K562 (cell line): ENCODE results near the gene FES. TPM values are rescaled to one million over a fixed set of nuclear protein-coding genes. Genes with fewer than 3 reads are reported as not detected.

ENCODE experiments used
- ATAC-seq: fragments of 200-7000 bp; cut with Tn5 transposase; 3 replicates; pipeline ENCODE4 v1.9.1; 2020; ENCODE audit warnings: moderate library complexity
- BruUV-seq: library from RNA; stranded (reverse); fragments of 400-500 nt; replicated peaks from 2 replicates; lab custom pipeline; 2021; lab: Mats Ljungman, UMichigan
- CTCF ChIA-PET: fragments of 300-600 bp; formaldehyde crosslinking; extraction: SDS; loops from one replicate; lab custom pipeline; 2021; ENCODE audit warnings: low intra/inter-chr PET ratio; lab: Yijun Ruan, JAX
- POLR2A ChIA-PET: fragments of 300-600, 350-650 bp; sonication (Branson Sonifier 250); formaldehyde crosslinking; extraction: SDS; loops from one replicate; lab custom pipeline; 2021; ENCODE audit warnings: antibody characterized with exemption, inconsistent platforms; lab: Yijun Ruan, JAX
- DNase-seq, 4 experiments: peaks; one replicate each; pipeline versions ENCODE4 v3.0.0 to v3.0.0-alpha.2; 2011 to 2018; ENCODE audit warnings: low spot score in 3 of 4, mixed read lengths in 3 of 4; ENCODE audit errors: extremely low read depth in 1 of 4
- FAIRE-seq: peaks from 2 replicates; lab custom pipeline; 2011; peaks lifted over from hg19 to GRCh38; lab: Jason Lieb, UNC
- H2AFZ ChIP-seq: 2 replicates; pipeline ENCODE4 v1.6.0; 2011; ENCODE audit warnings: low read depth, low read length, control low read depth, inconsistent platforms
- H3K27ac ChIP-seq: fragments of 200-600 bp; 3 replicates; pipeline ENCODE4 v1.8.0; 2011; ENCODE audit warnings: low read depth, mild to moderate bottlenecking, control low read depth, inconsistent platforms, low read length, moderate library complexity, mixed read lengths; ENCODE audit errors: extremely low read depth
- H3K27me3 ChIP-seq, 2 experiments: fragments of 300-600 bp in 1 of 2; 2 replicates in 1 of 2; 3 replicates in 1 of 2; pipeline versions ENCODE4 v1.6.0 to v1.8.0; 2011; ENCODE audit warnings: inconsistent platforms in 2 of 2, low read length in 2 of 2, mild to moderate bottlenecking in 1 of 2, mixed read lengths in 1 of 2, moderate library complexity in 1 of 2; ENCODE audit not compliant: control insufficient read depth in 2 of 2, insufficient read depth in 2 of 2
- H3K36me3 ChIP-seq: fragments of 300-600 bp; 3 replicates; pipeline ENCODE4 v1.8.0; 2011; ENCODE audit warnings: mild to moderate bottlenecking, low read length, inconsistent platforms; ENCODE audit not compliant: control insufficient read depth, insufficient read depth
- H3K4me1 ChIP-seq, 2 experiments: fragments of 200-600 bp in 1 of 2; replicated peaks in 1 of 2; 2 replicates in 1 of 2; 3 replicates in 1 of 2; pipeline versions ENCODE4 v1.5.1 to v1.8.0; 2011; ENCODE audit warnings: inconsistent platforms in 2 of 2, low read length in 2 of 2, mild to moderate bottlenecking in 1 of 2, mixed read lengths in 1 of 2, moderate library complexity in 1 of 2; ENCODE audit not compliant: control insufficient read depth in 2 of 2, insufficient read depth in 2 of 2
- H3K4me2 ChIP-seq: 2 replicates; pipeline ENCODE4 v1.6.1; 2011; ENCODE audit warnings: low read length, control low read depth, inconsistent platforms, mixed read lengths; ENCODE audit not compliant: insufficient read depth
- H3K4me3 ChIP-seq: fragments of 200-600 bp; sonication (generic), shearing (Covaris generic); 2 replicates; pipeline ENCODE4 v1.5.1; 2016; ENCODE audit warnings: control low read depth, inconsistent platforms
- H3K79me2 ChIP-seq: fragments of 200-600 bp; 3 replicates; pipeline ENCODE4 v1.8.0; 2011; ENCODE audit warnings: low read length, inconsistent platforms; ENCODE audit not compliant: control insufficient read depth, insufficient read depth
- H3K9ac ChIP-seq, 2 experiments: 2 replicates each; pipeline versions ENCODE4 v1.6.0 to v1.6.1; 2011; ENCODE audit warnings: low read depth in 2 of 2, low read length in 2 of 2, control low read depth in 1 of 2, inconsistent platforms in 1 of 2, mild to moderate bottlenecking in 1 of 2, mixed read lengths in 1 of 2; ENCODE audit not compliant: insufficient read depth in 1 of 2
- H3K9me1 ChIP-seq: one replicate; pipeline ENCODE4 v1.6.0; 2011; ENCODE audit warnings: inconsistent platforms, mild to moderate bottlenecking, low read length, moderate library complexity; ENCODE audit not compliant: control insufficient read depth, insufficient read depth
- H3K9me3 ChIP-seq: replicated peaks from 2 replicates; pipeline ENCODE4 v1.5.1; 2011; ENCODE audit warnings: low read depth, low read length, inconsistent platforms; ENCODE audit not compliant: control insufficient read depth, insufficient read depth
- H4K20me1 ChIP-seq: replicated peaks from 2 replicates; pipeline ENCODE4 v1.6.1; 2011; ENCODE audit warnings: low read length, inconsistent platforms, mixed read lengths; ENCODE audit not compliant: control insufficient read depth, insufficient read depth
- FOS ChIP-seq: IDR thresholded peaks from 3 replicates; pipeline ENCODE4 v1.6.1; 2011; ENCODE audit not compliant: insufficient read length; ENCODE audit errors: extremely low read depth
- WGBS: fragments of 100-300 bp; shearing (Covaris generic); methylation state at CpG from one replicate; pipeline ENCODE4 v1.1.6; 2016; ENCODE audit warnings: low coverage, mixed read lengths; ENCODE audit not compliant: insufficient coverage; ENCODE audit errors: missing lambda C conversion rate; 5-methylcytosine and 5-hydroxymethylcytosine counted together
- in situ Hi-C: fragments of 300-500 bp; cut with MboI; formaldehyde crosslinking; loops from 4 replicates; pipeline ENCODE4 v1.15.0; 2018; ENCODE audit warnings: inconsistent platforms, mixed read lengths
- intact Hi-C: fragments of 100-400 bp; cut with micrococcal nuclease; formaldehyde crosslinking; loops from 2 replicates; pipeline ENCODE4 v1.14.2; 2022
- polyA plus RNA-seq, 8 experiments: library from polyadenylated mRNA; depleted of rRNA in 4 of 8; stranded (reverse) in 5 of 8; unstranded in 3 of 8; fragments of >200 nt; fragmentation: Nextera tagmentation in 2 of 8; fragmentation: Illumina TruSeq in 1 of 8; extraction: Ambion mirVana in 2 of 8; extraction: Trizol in 1 of 8; gene quantifications; 2 replicates each; pipeline versions ENCODE4 v1.2.1 to v1.2.3, GENCODE V29; 2011 to 2014; ENCODE audit warnings: inconsistent platforms in 1 of 8, missing spikeins in 1 of 8
- total RNA-seq, 7 experiments: library from RNA; depleted of rRNA in 6 of 7; stranded (reverse); fragments of >200 nt in 6 of 7; fragmentation: Illumina TruSeq in 2 of 7; extraction: Trizol in 2 of 7; gene quantifications; 2 replicates each; pipeline versions ENCODE4 v1.2.1 to v1.2.3, GENCODE V29; 2011 to 2021; ENCODE audit warnings: low replicate concordance in 1 of 7
- TF ChIP-seq, protein P1 (sequence below): fragments of 450-650 bp; IDR thresholded peaks from 2 replicates; pipeline ENCODE4 v1.6.1; 2018; ENCODE audit not compliant: partially characterized antibody
- TF ChIP-seq, protein P2 (sequence below): fragments of 450-650 bp; IDR thresholded peaks from 2 replicates; pipeline ENCODE4 v1.6.1; 2016

FES gene
- total and polyA plus RNA-seq, 9 of the 15 experiments (the other 6 are each of a cell fraction or from before 2014, with no cell fraction given) = 0.38 to 2.6 (median 0.82) TPM

DNA sequence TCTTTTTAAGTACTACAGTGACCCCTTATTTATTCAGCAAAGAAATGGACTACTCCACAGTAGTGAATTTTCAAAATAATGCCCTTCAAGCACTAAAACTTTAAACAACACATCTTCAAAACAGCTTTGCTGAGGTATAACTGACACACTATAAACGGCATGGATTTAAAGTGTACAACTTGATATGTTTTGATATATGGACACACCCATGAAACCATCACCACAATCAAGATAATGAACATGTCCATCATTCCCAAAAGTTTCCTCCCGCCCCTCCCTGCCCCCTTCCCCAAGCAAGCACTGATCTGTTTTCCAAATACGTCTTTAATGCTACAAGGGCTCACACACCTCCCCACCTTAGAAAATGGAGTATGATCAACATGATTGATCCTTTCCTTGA, 17.5 kb upstream of the FES start:
- in situ Hi-C loops = no loop called here
- Histone ChIP-seq H3K36me3 (no peaks in the 10 kb centered on the region), H3K4me1 (peaks cover 52 to 64% of the 10 kb centered on the region in 2 experiments), H3K4me2 (no peak overlapping the region; the same call in 1 of the 2 replicates), H4K20me1 (no peaks in the 10 kb centered on the region), H3K27me3 (no peaks in the 10 kb centered on the region; a peak in 1 of 5 replicates), H3K79me2 (peaks cover 20% of the 10 kb centered on the region), H3K9me3 (no peaks in the 10 kb centered on the region), H3K27ac (no peak overlapping the region), H3K9ac (0 out of 4 replicates have a peak overlapping the region, but pooled peaks of 1 of the 2 experiments have one; percentile 4), H2AFZ (peak overlapping the region; percentile 72), H3K9me1 (no peaks in the 10 kb centered on the region), H3K4me3 (no peak overlapping the region)
- TF ChIP-seq, protein P1, sequence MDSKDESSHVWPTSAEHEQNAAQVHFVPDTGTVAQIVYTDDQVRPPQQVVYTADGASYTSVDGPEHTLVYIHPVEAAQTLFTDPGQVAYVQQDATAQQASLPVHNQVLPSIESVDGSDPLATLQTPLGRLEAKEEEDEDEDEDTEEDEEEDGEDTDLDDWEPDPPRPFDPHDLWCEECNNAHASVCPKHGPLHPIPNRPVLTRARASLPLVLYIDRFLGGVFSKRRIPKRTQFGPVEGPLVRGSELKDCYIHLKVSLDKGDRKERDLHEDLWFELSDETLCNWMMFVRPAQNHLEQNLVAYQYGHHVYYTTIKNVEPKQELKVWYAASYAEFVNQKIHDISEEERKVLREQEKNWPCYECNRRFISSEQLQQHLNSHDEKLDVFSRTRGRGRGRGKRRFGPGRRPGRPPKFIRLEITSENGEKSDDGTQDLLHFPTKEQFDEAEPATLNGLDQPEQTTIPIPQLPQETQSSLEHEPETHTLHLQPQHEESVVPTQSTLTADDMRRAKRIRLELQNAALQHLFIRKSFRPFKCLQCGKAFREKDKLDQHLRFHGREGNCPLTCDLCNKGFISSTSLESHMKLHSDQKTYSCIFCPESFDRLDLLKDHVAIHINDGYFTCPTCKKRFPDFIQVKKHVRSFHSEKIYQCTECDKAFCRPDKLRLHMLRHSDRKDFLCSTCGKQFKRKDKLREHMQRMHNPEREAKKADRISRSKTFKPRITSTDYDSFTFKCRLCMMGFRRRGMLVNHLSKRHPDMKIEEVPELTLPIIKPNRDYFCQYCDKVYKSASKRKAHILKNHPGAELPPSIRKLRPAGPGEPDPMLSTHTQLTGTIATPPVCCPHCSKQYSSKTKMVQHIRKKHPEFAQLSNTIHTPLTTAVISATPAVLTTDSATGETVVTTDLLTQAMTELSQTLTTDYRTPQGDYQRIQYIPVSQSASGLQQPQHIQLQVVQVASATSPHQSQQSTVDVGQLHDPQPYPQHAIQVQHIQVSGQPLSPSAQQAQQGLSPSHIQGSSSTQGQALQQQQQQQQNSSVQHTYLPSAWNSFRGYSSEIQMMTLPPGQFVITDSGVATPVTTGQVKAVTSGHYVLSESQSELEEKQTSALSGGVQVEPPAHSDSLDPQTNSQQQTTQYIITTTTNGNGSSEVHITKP = peak; percentile 50
- TF ChIP-seq FOS = no peak
- TF ChIP-seq, protein P2, sequence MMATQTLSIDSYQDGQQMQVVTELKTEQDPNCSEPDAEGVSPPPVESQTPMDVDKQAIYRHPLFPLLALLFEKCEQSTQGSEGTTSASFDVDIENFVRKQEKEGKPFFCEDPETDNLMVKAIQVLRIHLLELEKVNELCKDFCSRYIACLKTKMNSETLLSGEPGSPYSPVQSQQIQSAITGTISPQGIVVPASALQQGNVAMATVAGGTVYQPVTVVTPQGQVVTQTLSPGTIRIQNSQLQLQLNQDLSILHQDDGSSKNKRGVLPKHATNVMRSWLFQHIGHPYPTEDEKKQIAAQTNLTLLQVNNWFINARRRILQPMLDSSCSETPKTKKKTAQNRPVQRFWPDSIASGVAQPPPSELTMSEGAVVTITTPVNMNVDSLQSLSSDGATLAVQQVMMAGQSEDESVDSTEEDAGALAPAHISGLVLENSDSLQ = peak; percentile 68
- FAIRE-seq = no peak
- ChIA-PET CTCF (no interaction called here), POLR2A (interaction anchor here (1.0 kb wide), 1 partner anchor 18 kb away, joined by 3 read pairs; no protein-coding TSS in a partner anchor)
- ATAC-seq = no peak
- DNase-seq = no peak
- intact Hi-C loops = no loop called here
- 52% methylated on average over 3 of the region's 3 CpGs for WGBS
- no TSS peak for BruUV-seq
